Muscle layer of duodenum (tissue), 2 donors: Measurements from ENCODE around the gene CGNL1.

Experiments
- H3K27ac ChIP-seq: one replicate; pipeline ENCODE4 v1.7.0; 2013; ENCODE audit warnings: mild to moderate bottlenecking, low read length
- H3K27me3 ChIP-seq: one replicate; pipeline ENCODE4 v1.7.0; 2013; ENCODE audit warnings: low read depth, mild to moderate bottlenecking, control low read depth, low read length
- H3K36me3 ChIP-seq, 2 donors: one replicate each; pipeline ENCODE4 v1.7.0; 2013; ENCODE audit warnings: low read length in 2 of 2, control low read depth in 1 of 2, mild to moderate bottlenecking in 1 of 2; ENCODE audit not compliant: insufficient read depth in 2 of 2, control insufficient read depth in 1 of 2
- H3K4me1 ChIP-seq, 2 donors: one replicate each; pipeline ENCODE4 v1.7.0; 2013; ENCODE audit warnings: low read length in 2 of 2, mild to moderate bottlenecking in 2 of 2, control low read depth in 1 of 2, moderate library complexity in 1 of 2; ENCODE audit not compliant: insufficient read depth in 2 of 2, control insufficient read depth in 1 of 2
- H3K4me3 ChIP-seq, 2 donors: one replicate each; pipeline ENCODE4 v1.7.0; 2013; ENCODE audit warnings: low read length in 2 of 2, low read depth in 1 of 2, mild to moderate bottlenecking in 1 of 2
- H3K9me3 ChIP-seq, 2 donors: one replicate each; pipeline ENCODE4 v1.7.0; 2013; ENCODE audit warnings: low read length in 2 of 2, control low read depth in 1 of 2, mild to moderate bottlenecking in 1 of 2; ENCODE audit not compliant: control insufficient read depth in 1 of 2
- donor health status: healthy.

Gene CGNL1

DNA sequence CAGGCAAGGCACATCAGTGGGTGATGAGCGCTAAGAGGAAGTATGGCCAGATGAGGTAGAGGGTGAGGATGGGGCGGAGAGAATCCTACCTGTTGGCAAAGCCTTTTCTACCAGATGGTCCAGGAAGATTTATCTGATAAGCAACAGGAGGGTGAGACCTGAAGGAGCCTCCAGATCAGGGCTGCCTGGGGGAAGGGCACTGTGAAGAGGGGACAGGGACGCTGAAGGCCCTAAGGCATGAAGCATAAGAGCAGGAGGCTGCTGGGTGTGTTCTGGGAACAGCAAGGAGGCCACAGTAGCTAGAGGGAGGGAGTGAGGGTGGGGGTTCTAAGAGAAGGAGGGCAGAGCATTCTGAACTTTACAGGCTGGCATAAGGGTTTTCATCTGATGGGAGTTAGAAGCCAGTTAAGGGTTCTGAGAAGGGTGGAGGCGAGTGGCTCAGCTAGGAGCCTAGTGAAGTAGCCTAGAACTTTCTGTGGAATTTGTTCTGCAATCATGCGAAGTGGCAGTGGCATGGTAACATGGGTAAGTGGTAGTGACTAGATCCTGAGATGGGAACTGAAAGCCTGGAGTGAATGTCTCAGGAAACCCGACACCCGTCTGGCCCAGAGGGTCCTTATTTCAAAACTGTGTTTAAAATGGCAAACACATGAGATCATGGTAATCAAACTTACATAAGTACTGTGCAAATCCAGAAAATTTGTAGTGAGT, 29.9 kb downstream of the CGNL1 start:
- Histone ChIP-seq H3K4me3 (no peak overlapping the region), H3K27me3 (no peaks in the 10 kb centered on the region), H3K36me3 (no peaks in the 10 kb centered on the region), H3K4me1 (no peaks in the 10 kb centered on the region), H3K27ac (no peak overlapping the region), H3K9me3 (no peaks in the 10 kb centered on the region)

GRCh38 chr15:57410373-57410772, 34.1 kb downstream of the CGNL1 start:
- Histone ChIP-seq H3K4me3 (no peak overlapping the region), H3K27me3 (no peaks in the 10 kb centered on the region), H3K27ac (no peak overlapping the region), H3K9me3 (no peaks in the 10 kb centered on the region), H3K4me1 (no peaks in the 10 kb centered on the region), H3K36me3 (no peaks in the 10 kb centered on the region)

- Histone ChIP-seq H3K27me3 (no peaks in the 10 kb centered on the region), H3K27ac (no peak overlapping the region), H3K4me3 (no peak overlapping the region), H3K36me3 (no peaks in the 10 kb centered on the region), H3K9me3 (no peaks in the 10 kb centered on the region), H3K4me1 (no peaks in the 10 kb centered on the region)
Observed at GRCh38 chr15:57411945-57412768, 35.9 kb downstream of the CGNL1 start.

GRCh38 chr15:57415602-57416001, 39.3 kb downstream of the CGNL1 start:
- H3K9me3 ChIP-seq: no peaks in the 10 kb centered on the region
- no peak overlapping the region for H3K4me3 ChIP-seq
- no peak overlapping the region for H3K27ac ChIP-seq

DNA sequence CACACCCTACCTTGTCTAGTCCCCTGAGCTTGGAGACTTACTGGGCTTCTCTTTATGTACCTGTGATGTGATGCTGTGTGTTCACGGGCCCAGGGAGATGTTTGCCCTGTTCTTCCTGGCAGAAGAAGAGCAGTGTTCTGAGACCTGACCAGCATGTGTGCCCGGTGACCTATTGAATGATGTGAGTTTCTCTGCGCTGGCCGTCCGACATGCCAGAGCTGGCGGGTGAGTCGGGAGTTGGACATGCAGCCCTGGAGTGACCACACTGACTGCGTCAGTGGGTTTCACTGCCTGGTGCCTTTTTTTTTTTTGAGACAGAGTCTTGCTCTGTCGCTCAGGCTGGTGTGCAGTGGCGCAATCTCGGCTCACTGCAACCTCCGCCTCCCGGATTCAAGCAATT, 42.3 kb downstream of the CGNL1 start:
- Histone ChIP-seq H3K4me3 (no peak overlapping the region), H3K36me3 (no peaks in the 10 kb centered on the region)

More at GRCh38 chr15:57415602-57416001, 39.3 kb downstream of the CGNL1 start:
- H3K27me3 ChIP-seq: no peaks in the 10 kb centered on the region
- no peaks in the 10 kb centered on the region for H3K36me3 ChIP-seq
- H3K4me1 ChIP-seq: no peaks in the 10 kb centered on the region

DNA sequence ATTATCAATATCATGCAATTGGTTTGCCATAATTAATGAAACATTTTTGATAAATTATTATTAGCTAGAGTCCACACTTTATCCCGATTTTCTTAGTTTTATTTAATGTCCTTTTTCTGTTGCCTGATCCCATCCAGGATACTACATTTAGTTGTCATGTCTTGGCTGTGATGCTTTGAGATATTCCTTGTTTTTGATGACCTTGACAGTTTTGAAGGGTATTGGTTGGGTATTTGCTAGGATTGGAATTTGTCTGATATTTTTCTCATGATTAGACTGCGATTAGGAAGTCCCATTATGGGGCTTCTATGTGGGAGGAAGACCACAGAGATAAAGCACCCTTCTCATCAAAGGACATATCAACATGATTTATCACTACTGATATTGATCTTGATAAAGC, 43.0 kb downstream of the CGNL1 start:
- H3K9me3 ChIP-seq: no peaks in the 10 kb centered on the region
- H3K4me3 ChIP-seq: no peak overlapping the region
- no peaks in the 10 kb centered on the region for H3K36me3 ChIP-seq
- no peak overlapping the region for H3K27ac ChIP-seq
- H3K4me1 ChIP-seq: no peaks in the 10 kb centered on the region
- no peaks in the 10 kb centered on the region for H3K27me3 ChIP-seq

More for the DNA sequence above, 42.3 kb downstream of the CGNL1 start:
- H3K4me1 ChIP-seq: no peaks in the 10 kb centered on the region
- H3K9me3 ChIP-seq: no peaks in the 10 kb centered on the region
- H3K27me3 ChIP-seq: no peaks in the 10 kb centered on the region
- no peak overlapping the region for H3K27ac ChIP-seq

GRCh38 chr15:57421110-57421509, 44.8 kb downstream of the CGNL1 start:
- no peaks in the 10 kb centered on the region for H3K27me3 ChIP-seq
- H3K27ac ChIP-seq: no peak overlapping the region
- no peaks in the 10 kb centered on the region for H3K4me1 ChIP-seq
- no peak overlapping the region for H3K4me3 ChIP-seq
- H3K9me3 ChIP-seq: no peaks in the 10 kb centered on the region
- no peaks in the 10 kb centered on the region for H3K36me3 ChIP-seq

- no peaks in the 10 kb centered on the region for H3K9me3 ChIP-seq
- H3K27ac ChIP-seq: no peak overlapping the region
- no peaks in the 10 kb centered on the region for H3K36me3 ChIP-seq
Observed at GRCh38 chr15:57421551-57421950, 45.2 kb downstream of the CGNL1 start.

DNA sequence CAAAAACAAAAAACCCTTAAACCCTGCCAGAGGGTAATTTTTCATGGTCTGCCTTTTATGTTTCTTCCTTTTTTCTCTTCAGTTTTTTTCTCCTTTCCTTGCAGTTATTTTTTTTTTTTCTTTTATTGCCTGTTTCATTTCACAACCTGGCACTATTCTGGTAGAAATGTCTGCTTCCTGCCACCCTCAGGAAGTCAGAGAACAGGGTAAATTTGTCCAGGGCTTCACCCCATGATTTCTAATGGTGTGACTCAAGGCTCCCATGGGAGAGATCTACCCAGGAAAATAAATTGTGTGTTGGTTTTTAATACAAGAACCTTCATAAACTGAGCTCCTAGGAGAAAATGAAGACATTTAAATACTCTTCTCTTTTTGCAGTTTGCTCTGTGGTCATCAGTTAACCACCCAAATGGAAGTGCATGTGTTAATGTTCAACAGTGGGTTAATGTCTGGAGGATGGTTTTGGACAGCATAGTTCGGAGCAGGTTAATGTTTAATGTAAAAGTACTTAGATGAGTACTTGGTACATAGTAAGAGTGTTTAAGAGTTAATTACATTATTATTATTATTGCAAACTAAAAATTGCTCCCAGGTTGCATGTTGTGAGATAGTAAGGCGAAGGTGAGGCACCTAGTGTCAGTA, 45.9 kb downstream of the CGNL1 start:
- no peaks in the 10 kb centered on the region for H3K36me3 ChIP-seq
- H3K4me3 ChIP-seq: no peak overlapping the region
- no peak overlapping the region for H3K27ac ChIP-seq

More at GRCh38 chr15:57421551-57421950, 45.2 kb downstream of the CGNL1 start:
- H3K27me3 ChIP-seq: no peaks in the 10 kb centered on the region
- H3K4me1 ChIP-seq: no peaks in the 10 kb centered on the region
- H3K4me3 ChIP-seq: no peak overlapping the region

DNA sequence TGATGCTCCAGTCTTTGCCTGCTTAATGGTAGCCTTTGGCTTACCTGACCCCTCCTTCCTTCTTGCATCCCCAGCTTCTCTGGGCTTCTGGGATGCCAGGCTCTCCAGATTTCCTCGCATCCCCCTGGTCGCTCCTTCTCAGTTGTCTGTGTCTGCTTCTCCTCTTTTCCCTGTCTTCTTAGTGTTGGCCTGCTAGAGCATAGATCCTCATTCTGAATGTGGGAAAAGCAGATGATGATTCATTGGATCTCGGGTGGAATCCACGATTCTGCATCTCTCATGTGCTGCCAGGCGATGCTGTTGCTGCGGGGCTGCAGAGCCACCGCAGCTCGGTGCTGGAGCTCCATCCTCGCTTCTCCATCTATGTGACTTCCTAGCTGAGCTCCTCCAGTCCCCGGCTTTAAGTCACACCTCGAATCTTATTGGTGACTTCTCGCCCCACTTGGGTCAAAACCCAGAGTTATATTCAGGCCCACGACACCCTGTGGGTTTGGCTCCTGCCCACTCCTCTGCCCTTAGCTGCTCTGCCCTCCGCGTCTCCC, 47.4 kb downstream of the CGNL1 start:
- Histone ChIP-seq H3K4me1 (peaks cover 3 to 5% of the 10 kb centered on the region in 2 donors), H3K36me3 (no peaks in the 10 kb centered on the region), H3K4me3 (no peak overlapping the region), H3K27ac (no peak overlapping the region), H3K27me3 (no peaks in the 10 kb centered on the region), H3K9me3 (no peaks in the 10 kb centered on the region)

More for the DNA sequence above, 45.9 kb downstream of the CGNL1 start:
- Histone ChIP-seq H3K4me1 (peaks cover 1 to 3% of the 10 kb centered on the region in 2 donors), H3K27me3 (no peaks in the 10 kb centered on the region), H3K9me3 (no peaks in the 10 kb centered on the region)
